AG04450 (cell line): ENCODE results near the gene ZNF85. TPM values are rescaled to one million over a fixed set of nuclear protein-coding genes. Genes with fewer than 3 reads are reported as not detected.

ENCODE experiments used
- CTCF ChIA-PET: fragments of 300-600, 350-600 bp; formaldehyde crosslinking; extraction: SDS; loops from one replicate; lab custom pipeline; 2022; ENCODE audit warnings: antibody characterized with exemption, inconsistent platforms; lab: Charles Lee
- POLR2A ChIA-PET: fragments of 350-600 bp; formaldehyde crosslinking; extraction: SDS; loops from one replicate; lab custom pipeline; 2021; ENCODE audit warnings: antibody characterized with exemption, inconsistent platforms; lab: Yijun Ruan, JAX
- DNase-seq: peaks from one replicate; pipeline ENCODE4 v3.0.0-alpha.2; 2011; ENCODE audit warnings: low read depth, low spot score
- H3K27ac ChIP-seq: one replicate; pipeline ENCODE4 v1.5.1; 2012; ENCODE audit warnings: low read depth, low read length, control low read depth
- H3K27me3 ChIP-seq: one replicate; pipeline ENCODE4 v1.6.0; 2012; ENCODE audit warnings: low read length; ENCODE audit not compliant: control insufficient read depth, insufficient read depth
- H3K4me3 ChIP-seq: 2 replicates; pipeline ENCODE4 v1.5.1; 2011; ENCODE audit warnings: mild to moderate bottlenecking, low read depth, low read length, control low read depth
- H3K9me3 ChIP-seq: 2 replicates; pipeline ENCODE4 v1.5.1; 2012; ENCODE audit warnings: low read length; ENCODE audit not compliant: control insufficient read depth, insufficient read depth
- polyA minus RNA-seq: library from RNA; depleted of rRNA, polyadenylated mRNA; stranded (reverse); fragments of >200 nt; gene quantifications from 2 replicates; pipeline ENCODE4 v1.2.3, GENCODE V29; 2011; rRNA and poly(A)+ RNA removed
- polyA plus RNA-seq: library from polyadenylated mRNA; depleted of rRNA; stranded (reverse); fragments of >200 nt; gene quantifications from 2 replicates; pipeline ENCODE4 v1.2.3, GENCODE V29; 2011; rRNA removed
- TF ChIP-seq, protein P1 (sequence below): IDR thresholded peaks from 2 replicates; pipeline ENCODE4 v1.5.1; 2011; ENCODE audit warnings: low read depth, low read length, control low read depth, inconsistent platforms

The ZNF85 gene
- polyA plus RNA-seq: 4.8 and 5.8 TPM in 2 replicates
- polyA minus RNA-seq: 4.3 and 4.4 TPM in 2 replicates

- Histone ChIP-seq H3K27ac (peak within 1 kb of the TSS; percentile 92), H3K4me3 (peak within 1 kb of the TSS; percentile 84), H3K9me3 (no peaks in the 10 kb centered on the region; the same call in 1 of the 2 replicates), H3K27me3 (no peaks in the 10 kb centered on the region)
- peak; percentile 63 for DNase-seq
- ChIA-PET CTCF (interaction anchor here (0.6 to 0.7 kb wide), 2 partner anchors 235 to 686 kb away, joined by 3 to 4 read pairs; no protein-coding TSS in a partner anchor), POLR2A (interaction anchor here (0.6 to 1.0 kb wide), 7 partner anchors 17 to 1058 kb away, joined by 3 to 10 read pairs (median 3); partner anchors contain the start of genes ZNF253, ZNF430 and ZNF431)
- TF ChIP-seq, protein P1, sequence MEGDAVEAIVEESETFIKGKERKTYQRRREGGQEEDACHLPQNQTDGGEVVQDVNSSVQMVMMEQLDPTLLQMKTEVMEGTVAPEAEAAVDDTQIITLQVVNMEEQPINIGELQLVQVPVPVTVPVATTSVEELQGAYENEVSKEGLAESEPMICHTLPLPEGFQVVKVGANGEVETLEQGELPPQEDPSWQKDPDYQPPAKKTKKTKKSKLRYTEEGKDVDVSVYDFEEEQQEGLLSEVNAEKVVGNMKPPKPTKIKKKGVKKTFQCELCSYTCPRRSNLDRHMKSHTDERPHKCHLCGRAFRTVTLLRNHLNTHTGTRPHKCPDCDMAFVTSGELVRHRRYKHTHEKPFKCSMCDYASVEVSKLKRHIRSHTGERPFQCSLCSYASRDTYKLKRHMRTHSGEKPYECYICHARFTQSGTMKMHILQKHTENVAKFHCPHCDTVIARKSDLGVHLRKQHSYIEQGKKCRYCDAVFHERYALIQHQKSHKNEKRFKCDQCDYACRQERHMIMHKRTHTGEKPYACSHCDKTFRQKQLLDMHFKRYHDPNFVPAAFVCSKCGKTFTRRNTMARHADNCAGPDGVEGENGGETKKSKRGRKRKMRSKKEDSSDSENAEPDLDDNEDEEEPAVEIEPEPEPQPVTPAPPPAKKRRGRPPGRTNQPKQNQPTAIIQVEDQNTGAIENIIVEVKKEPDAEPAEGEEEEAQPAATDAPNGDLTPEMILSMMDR: no peak
Measured at GRCh38 chr19:20923077-20923871, at the start of gene ZNF85. ZNF85 (plus strand) TSS chr19:20923251; CDS start chr19:20923401, 150 bp downstream.

DNA sequence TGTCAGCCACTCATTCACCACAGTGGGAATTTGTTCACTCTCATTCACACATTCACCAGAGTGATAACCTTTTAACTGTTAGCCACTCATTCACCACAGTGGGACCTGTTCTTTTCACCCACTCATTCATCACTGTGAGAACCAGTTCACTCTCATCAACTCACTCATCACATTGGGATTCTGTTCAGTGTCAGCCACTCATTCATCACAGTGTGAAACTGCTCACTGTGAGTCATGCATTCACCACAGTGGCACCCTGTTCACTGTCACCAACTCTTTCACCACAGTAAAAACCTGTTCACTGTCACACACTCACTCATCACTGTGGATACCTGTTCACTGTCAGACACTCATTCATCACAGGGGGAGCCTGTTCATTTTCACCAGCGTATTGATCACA, 43.5 kb upstream of the ZNF85 start:
- Histone ChIP-seq H3K4me3 (no peak overlapping the region), H3K9me3 (peaks cover 13% of the 10 kb centered on the region; the same call in 1 of the 2 replicates), H3K27ac (no peak overlapping the region), H3K27me3 (no peaks in the 10 kb centered on the region)
- CTCF ChIA-PET: no interaction called here
- POLR2A ChIA-PET: no interaction called here
- DNase-seq: no peak
- TF ChIP-seq, protein P1: no peak

- CTCF ChIA-PET: no interaction called here
- H3K27me3 ChIP-seq: no peaks in the 10 kb centered on the region
- no peak overlapping the region for H3K27ac ChIP-seq
- DNase-seq: no peak
- peaks cover 6% of the 10 kb centered on the region; the same call in 1 of the 2 replicates for H3K9me3 ChIP-seq
- POLR2A ChIA-PET: no interaction called here
- H3K4me3 ChIP-seq: no peak overlapping the region
- TF ChIP-seq, protein P1: no peak
Measured at GRCh38 chr19:20912973-20913372, 10.1 kb upstream of the ZNF85 start.

- DNase-seq: no peak
- ChIA-PET POLR2A (no interaction called here), CTCF (no interaction called here)
- Histone ChIP-seq H3K27me3 (no peaks in the 10 kb centered on the region), H3K27ac (no peak overlapping the region), H3K4me3 (no peak overlapping the region), H3K9me3 (no peaks in the 10 kb centered on the region; the same call in 1 of the 2 replicates)
- TF ChIP-seq, protein P1: no peak
Measured at GRCh38 chr19:20925481-20925880, 2.4 kb downstream of the ZNF85 start.

DNA sequence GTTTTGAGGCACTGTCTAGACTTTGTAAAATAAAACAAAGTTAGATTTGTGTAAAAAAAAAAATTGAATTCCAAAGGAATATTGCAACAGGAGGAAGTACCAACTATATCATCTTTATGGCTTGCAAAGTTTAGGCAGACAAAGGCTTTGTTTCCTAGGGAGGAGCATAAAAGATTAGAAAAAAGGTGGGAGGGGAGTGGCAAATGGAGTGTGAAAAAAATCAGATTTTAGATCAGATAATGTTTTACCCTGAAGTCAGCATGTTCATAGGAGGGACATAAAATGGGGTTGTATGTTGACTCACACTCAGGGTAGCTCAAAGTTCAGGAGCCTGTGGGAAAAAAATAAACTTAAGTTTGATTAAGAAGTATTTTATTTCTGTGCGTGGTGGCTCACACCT, 3.7 kb downstream of the ZNF85 start:
- CTCF ChIA-PET: no interaction called here
- TF ChIP-seq, protein P1: no peak
- no peaks in the 10 kb centered on the region; the same call in 1 of the 2 replicates for H3K9me3 ChIP-seq
- H3K27ac ChIP-seq: no peak overlapping the region
- no peak for DNase-seq
- H3K27me3 ChIP-seq: no peaks in the 10 kb centered on the region
- POLR2A ChIA-PET: no interaction called here
- no peak overlapping the region for H3K4me3 ChIP-seq
